Hepatocyte (in vitro differentiated cells): ENCODE data around the gene LEF1. TPM values are rescaled to one million over a fixed set of nuclear protein-coding genes. Genes with fewer than 3 reads are reported as not detected.

ENCODE experiments used
- DNase-seq: peaks from one replicate; pipeline ENCODE4 v3.0.0-alpha.2; 2016; ENCODE audit warnings: low spot score
- H2AFZ ChIP-seq: fragments of 200-600 bp; sonication (generic); 2 replicates; pipeline ENCODE4 v1.6.0; 2016; ENCODE audit warnings: antibody characterized with exemption, mild to moderate bottlenecking
- H3K27ac ChIP-seq: fragments of 200-600 bp; sonication (generic); 2 replicates; pipeline ENCODE4 v1.5.1; 2016; ENCODE audit warnings: mild to moderate bottlenecking
- H3K27me3 ChIP-seq: fragments of 200-600 bp; sonication (generic); 2 replicates; pipeline ENCODE4 v1.6.1; 2016
- H3K36me3 ChIP-seq: fragments of 200-600 bp; sonication (generic); replicated peaks from 2 replicates; pipeline ENCODE4 v1.5.1; 2016; ENCODE audit warnings: low read depth; ENCODE audit not compliant: insufficient read depth
- H3K4me1 ChIP-seq: fragments of 200-600 bp; sonication (generic); 2 replicates; pipeline ENCODE4 v1.5.1; 2016; ENCODE audit warnings: mild to moderate bottlenecking, moderate library complexity; ENCODE audit not compliant: insufficient read depth
- H3K4me2 ChIP-seq: fragments of 200-600 bp; sonication (generic); 2 replicates; pipeline ENCODE4 v1.6.0; 2016
- H3K4me3 ChIP-seq: fragments of 200-600 bp; sonication (generic); 2 replicates; pipeline ENCODE4 v1.5.1; 2016; ENCODE audit warnings: mild to moderate bottlenecking
- H3K79me2 ChIP-seq: fragments of 200-600 bp; sonication (generic); 2 replicates; pipeline ENCODE4 v1.6.0; 2017; ENCODE audit warnings: mild to moderate bottlenecking
- H3K9me2 ChIP-seq: fragments of 200-600 bp; sonication (generic); replicated peaks from 2 replicates; pipeline ENCODE4 v1.6.0; 2017; ENCODE audit warnings: mild to moderate bottlenecking; ENCODE audit not compliant: insufficient read depth
- H3K9me3 ChIP-seq: fragments of 200-600 bp; sonication (generic); 2 replicates; pipeline ENCODE4 v1.5.1; 2016; ENCODE audit warnings: low read depth, mild to moderate bottlenecking
- H4K20me1 ChIP-seq: fragments of 200-600 bp; sonication (generic); 2 replicates; pipeline ENCODE4 v1.6.0; 2016; ENCODE audit warnings: mild to moderate bottlenecking; ENCODE audit not compliant: insufficient read depth, poor library complexity, severe bottlenecking
- CTCF ChIP-seq: fragments of 200-600 bp; sonication (generic); IDR thresholded peaks from 2 replicates; pipeline ENCODE4 v1.5.1; 2016; ENCODE audit warnings: antibody characterized with exemption, mild to moderate bottlenecking; ENCODE audit not compliant: poor library complexity
- EZH2 ChIP-seq: fragments of 200-600 bp; sonication (generic); IDR thresholded peaks from 2 replicates; pipeline ENCODE4 v1.6.1; 2016; ENCODE audit warnings: antibody characterized with exemption, mild to moderate bottlenecking, borderline replicate concordance
- EZH2phosphoT487 ChIP-seq: fragments of 200-600 bp; sonication (generic); IDR thresholded peaks from one replicate; pipeline ENCODE4 v1.6.1; 2018; ENCODE audit warnings: antibody characterized with exemption, mild to moderate bottlenecking, low read depth, moderate library complexity; ENCODE audit not compliant: unreplicated experiment, severe bottlenecking
- WGBS: methylation state at CpG from one replicate; pipeline ENCODE4 v1.1.6; 2016; ENCODE audit warnings: low lambda C conversion rate; ENCODE audit errors: missing lambda C conversion rate; 5-methylcytosine and 5-hydroxymethylcytosine counted together
- polyA plus RNA-seq: library from polyadenylated mRNA; unstranded; fragments of >200 nt; fragmentation: Nextera tagmentation; extraction: Ambion mirVana; gene quantifications from 2 replicates; pipeline ENCODE4 v1.2.1, GENCODE V29; 2016
- total RNA-seq: library from RNA; depleted of rRNA; stranded (reverse); fragments of >200 nt; gene quantifications from 2 replicates; pipeline ENCODE4 v1.2.3, GENCODE V29; 2014

Gene LEF1
- total and polyA plus RNA-seq, 2 experiments from 2014 or later: 8.6 to 10.4 TPM

- H3K4me3 ChIP-seq: peak overlapping the region; percentile 69
- no peaks in the 10 kb centered on the region for H3K9me3 ChIP-seq
- TF ChIP-seq EZH2phosphoT487: no peak
- no peak for TF ChIP-seq CTCF
- no peak for TF ChIP-seq EZH2
- H3K9me2 ChIP-seq: no peaks in the 10 kb centered on the region
- peak overlapping the region; percentile 96 for H2AFZ ChIP-seq
- peak overlapping the region; percentile 77 for H3K27ac ChIP-seq
- H4K20me1 ChIP-seq: no peaks in the 10 kb centered on the region
- peak overlapping the region; percentile 97 for H3K4me2 ChIP-seq
- no peaks in the 10 kb centered on the region for H3K36me3 ChIP-seq
- H3K27me3 ChIP-seq: peaks cover 39% of the 10 kb centered on the region
- DNase-seq: no peak
- H3K79me2 ChIP-seq: no peaks in the 10 kb centered on the region
- peaks cover 7% of the 10 kb centered on the region for H3K4me1 ChIP-seq
- WGBS: 65% methylated on average over 11 of the region's 11 CpGs
Measured at GRCh38 chr4:108173599-108174057, 4.9 kb upstream of the LEF1 start.

GRCh38 chr4:108172753-108173598, 4.2 kb upstream of the LEF1 start:
- TF ChIP-seq EZH2 (peak; percentile 7), EZH2phosphoT487 (no peak), CTCF (peak; percentile 1)
- Histone ChIP-seq H3K4me3 (peak overlapping the region; percentile 69), H2AFZ (peak overlapping the region; percentile 96), H3K79me2 (no peaks in the 10 kb centered on the region), H3K4me1 (peaks cover 7% of the 10 kb centered on the region), H3K27me3 (peaks cover 40% of the 10 kb centered on the region), H3K27ac (peak overlapping the region; percentile 77), H3K9me3 (no peaks in the 10 kb centered on the region), H3K9me2 (no peaks in the 10 kb centered on the region), H3K36me3 (no peaks in the 10 kb centered on the region), H3K4me2 (peak overlapping the region; percentile 97), H4K20me1 (no peaks in the 10 kb centered on the region)
- WGBS: 3% methylated on average over 49 of the region's 77 CpGs
- peak; percentile 82 for DNase-seq

GRCh38 chr4:108172231-108172752, 3.6 kb upstream of the LEF1 start:
- no peaks in the 10 kb centered on the region for H3K79me2 ChIP-seq
- 6% methylated on average over 41 of the region's 43 CpGs for WGBS
- peak overlapping the region; percentile 69 for H3K4me3 ChIP-seq
- no peaks in the 10 kb centered on the region for H3K36me3 ChIP-seq
- peaks cover 41% of the 10 kb centered on the region for H3K27me3 ChIP-seq
- peak; percentile 76 for DNase-seq
- peak overlapping the region; percentile 97 for H3K4me2 ChIP-seq
- H3K27ac ChIP-seq: peak overlapping the region; percentile 77
- no peaks in the 10 kb centered on the region for H3K9me3 ChIP-seq
- TF ChIP-seq EZH2phosphoT487 (no peak), CTCF (peak; percentile 28)
- H3K4me1 ChIP-seq: peaks cover 7% of the 10 kb centered on the region
- peak overlapping the region; percentile 96 for H2AFZ ChIP-seq
- H3K9me2 ChIP-seq: no peaks in the 10 kb centered on the region
- H4K20me1 ChIP-seq: no peaks in the 10 kb centered on the region
